GM12873 (cell line): Measurements from ENCODE around the gene MINPP1.

Experiments
- TF ChIP-seq, protein P1 (sequence below): IDR thresholded peaks from 2 replicates; pipeline ENCODE4 v1.5.1; 2012; ENCODE audit warnings: low read depth, mild to moderate bottlenecking, moderate library complexity, low read length, control low read depth; ENCODE audit not compliant: insufficient read depth; ENCODE audit errors: missing control alignments

The MINPP1 gene

DNA sequence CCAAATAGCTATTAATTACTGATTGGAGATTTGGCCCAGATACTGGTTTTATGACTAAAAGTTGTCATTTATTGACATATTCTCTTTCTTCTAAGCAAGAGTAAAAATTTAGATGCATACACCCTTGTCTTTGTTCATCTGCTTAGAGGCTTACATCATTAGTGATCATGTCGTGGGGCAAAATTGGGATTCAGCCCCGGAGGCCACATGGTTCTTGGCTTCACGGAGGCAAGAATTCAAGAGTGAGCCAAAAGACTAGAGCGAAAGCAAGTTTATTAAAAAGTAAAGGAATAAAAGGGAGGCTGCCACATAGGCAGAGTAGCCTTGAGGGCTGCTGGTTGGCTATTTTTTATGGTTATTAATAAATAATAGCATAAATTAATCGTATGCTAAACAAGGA lies 41.1 kb downstream of the MINPP1 start:
- TF ChIP-seq, protein P1, sequence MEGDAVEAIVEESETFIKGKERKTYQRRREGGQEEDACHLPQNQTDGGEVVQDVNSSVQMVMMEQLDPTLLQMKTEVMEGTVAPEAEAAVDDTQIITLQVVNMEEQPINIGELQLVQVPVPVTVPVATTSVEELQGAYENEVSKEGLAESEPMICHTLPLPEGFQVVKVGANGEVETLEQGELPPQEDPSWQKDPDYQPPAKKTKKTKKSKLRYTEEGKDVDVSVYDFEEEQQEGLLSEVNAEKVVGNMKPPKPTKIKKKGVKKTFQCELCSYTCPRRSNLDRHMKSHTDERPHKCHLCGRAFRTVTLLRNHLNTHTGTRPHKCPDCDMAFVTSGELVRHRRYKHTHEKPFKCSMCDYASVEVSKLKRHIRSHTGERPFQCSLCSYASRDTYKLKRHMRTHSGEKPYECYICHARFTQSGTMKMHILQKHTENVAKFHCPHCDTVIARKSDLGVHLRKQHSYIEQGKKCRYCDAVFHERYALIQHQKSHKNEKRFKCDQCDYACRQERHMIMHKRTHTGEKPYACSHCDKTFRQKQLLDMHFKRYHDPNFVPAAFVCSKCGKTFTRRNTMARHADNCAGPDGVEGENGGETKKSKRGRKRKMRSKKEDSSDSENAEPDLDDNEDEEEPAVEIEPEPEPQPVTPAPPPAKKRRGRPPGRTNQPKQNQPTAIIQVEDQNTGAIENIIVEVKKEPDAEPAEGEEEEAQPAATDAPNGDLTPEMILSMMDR: no peak

DNA sequence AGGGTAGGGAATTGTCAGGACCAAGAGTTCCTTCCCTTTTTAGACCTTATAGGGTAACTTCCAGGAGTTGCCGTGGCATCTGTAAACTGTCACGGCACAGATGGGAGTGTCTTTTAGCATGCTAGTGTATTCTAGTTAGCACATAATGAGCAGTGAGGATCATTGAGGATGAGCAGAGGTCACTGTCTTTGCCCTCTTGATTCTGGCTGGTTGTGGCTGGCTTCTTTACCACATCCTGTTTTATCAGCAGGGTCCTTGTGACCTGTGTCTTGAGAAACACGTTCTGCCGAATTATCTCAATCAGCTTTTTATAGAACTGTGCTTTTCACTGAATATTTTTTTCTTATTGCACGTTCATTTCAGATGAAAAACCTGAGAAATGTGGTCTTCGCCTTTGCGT lies 41.5 kb downstream of the MINPP1 start:
- TF ChIP-seq, protein P1: no peak

DNA sequence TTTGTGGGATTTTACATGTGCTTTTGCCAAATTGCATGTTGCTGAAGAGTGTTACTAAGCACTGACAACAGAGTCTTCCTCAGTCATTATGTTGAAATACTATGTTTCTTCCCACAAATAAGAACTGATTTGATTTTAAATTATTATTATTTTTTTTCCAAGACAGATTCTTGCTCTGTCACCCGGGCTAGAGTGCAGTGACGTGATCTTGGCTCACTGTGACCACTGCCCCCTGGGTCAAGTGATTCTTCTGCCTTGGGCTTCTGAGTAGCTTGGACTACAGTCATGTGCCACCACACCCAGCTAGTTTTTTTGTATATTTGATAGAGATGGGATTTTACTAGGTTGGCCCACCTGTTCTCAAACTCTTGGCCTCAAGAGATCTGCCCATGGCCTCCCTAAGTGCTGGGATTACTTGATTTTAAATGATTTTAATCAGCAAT lies 42.3 kb downstream of the MINPP1 start:
- TF ChIP-seq, protein P1: no peak

DNA sequence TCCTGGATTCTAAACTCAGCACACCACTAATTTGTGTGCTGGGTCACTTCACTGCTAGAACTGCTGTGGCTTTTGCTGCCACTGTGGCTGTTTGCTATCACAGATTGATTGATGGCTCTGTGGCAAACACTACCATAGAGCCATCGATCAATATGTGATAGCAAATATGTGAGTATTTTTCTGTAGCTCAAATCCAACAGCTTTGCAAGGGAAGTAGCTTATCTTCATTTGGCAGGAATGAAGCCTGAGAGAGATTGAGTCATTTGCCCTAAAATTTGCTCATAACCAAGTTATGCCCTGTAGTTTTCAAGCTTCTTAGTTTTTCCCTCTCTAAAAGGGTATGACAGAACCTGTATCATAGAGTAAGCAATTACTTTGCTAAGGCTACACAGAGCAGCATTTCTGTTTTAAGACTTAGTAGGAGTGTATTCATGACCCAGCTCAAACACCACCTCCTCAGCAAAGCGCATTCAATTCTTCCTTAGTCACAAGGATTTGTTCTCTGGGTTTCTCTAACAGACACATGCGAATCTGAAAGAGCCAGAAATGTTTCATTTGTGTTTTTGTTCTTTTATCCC lies 43.1 kb downstream of the MINPP1 start:
- TF ChIP-seq, protein P1: no peak

DNA sequence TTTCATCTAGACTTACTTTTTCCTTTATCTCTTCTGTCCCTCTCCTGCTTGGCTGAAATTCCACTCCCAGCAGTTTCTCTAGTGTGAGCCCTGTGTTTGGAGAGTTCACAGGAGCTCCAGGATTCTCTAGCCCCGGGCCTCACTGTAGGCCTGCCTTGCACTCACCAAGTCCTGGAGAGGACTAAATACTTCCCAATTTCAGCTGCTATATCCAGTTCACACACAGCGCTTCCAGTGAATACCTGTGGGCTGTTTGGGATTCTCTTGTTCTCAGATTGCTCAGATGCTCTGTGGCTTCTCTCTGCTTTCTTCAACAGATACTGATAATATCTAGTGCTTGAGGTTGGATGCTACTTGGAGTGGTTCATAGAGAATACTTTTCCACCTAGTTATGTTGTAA lies 46.0 kb downstream of the MINPP1 start:
- TF ChIP-seq, protein P1: no peak

DNA sequence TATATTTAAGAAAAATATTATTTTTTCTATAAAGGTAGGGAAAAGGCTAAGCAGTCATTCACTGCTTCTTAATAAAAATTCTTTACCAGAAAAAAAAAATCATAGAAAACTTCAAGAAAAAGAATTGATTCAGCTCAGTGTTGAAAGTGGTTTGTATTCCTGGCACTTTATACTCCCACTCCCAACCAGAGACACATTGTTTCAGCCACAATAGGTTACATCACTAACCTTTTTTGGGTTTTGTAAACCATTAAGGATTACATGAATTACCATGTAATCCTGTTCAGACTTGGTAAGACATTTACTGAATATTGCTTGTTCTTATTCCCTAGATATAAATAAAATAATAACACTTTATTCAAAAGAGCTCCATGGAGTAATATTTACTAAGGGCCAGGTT lies 46.6 kb downstream of the MINPP1 start:
- TF ChIP-seq, protein P1: no peak

DNA sequence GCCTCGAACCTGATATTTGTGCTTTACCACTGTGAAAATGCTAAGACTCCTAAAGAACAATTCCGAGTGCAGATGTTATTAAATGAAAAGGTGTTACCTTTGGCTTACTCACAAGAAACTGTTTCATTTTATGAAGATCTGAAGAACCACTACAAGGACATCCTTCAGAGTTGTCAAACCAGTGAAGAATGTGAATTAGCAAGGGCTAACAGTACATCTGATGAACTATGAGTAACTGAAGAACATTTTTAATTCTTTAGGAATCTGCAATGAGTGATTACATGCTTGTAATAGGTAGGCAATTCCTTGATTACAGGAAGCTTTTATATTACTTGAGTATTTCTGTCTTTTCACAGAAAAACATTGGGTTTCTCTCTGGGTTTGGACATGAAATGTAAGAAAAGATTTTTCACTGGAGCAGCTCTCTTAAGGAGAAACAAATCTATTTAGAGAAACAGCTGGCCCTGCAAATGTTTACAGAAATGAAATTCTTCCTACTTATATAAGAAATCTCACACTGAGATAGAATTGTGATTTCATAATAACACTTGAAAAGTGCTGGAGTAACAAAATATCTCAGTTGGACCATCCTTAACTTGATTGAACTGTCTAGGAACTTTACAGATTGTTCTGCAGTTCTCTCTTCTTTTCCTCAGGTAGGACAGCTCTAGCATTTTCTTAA lies 47.7 kb downstream of the MINPP1 start:
- TF ChIP-seq, protein P1: no peak
